Breast epithelium (tissue), 4 donors: Measurements from ENCODE around the gene VKORC1. TPM values are rescaled to one million over a fixed set of nuclear protein-coding genes. Genes with fewer than 3 reads are reported as not detected.
A peak's percentile ranks its signal among the peaks of the same experiment; 100 is the strongest.

Experiments used
- DNase-seq, 2 donors: peaks; one replicate each; pipeline ENCODE4 v3.0.0-alpha.2; 2019; ENCODE audit warnings: low spot score in 2 of 2
- H3K27ac ChIP-seq, 2 donors: fragments of 200-600 bp; sonication (generic) in 1 of 2; one replicate each; pipeline ENCODE4 v1.5.1; 2016 to 2019; ENCODE audit warnings: mild to moderate bottlenecking in 1 of 2
- H3K27me3 ChIP-seq, 2 donors: fragments of 200-600 bp; sonication (generic) in 1 of 2; one replicate each; pipeline versions ENCODE4 v1.5.1 to v1.6.0; 2017 to 2019; ENCODE audit warnings: control low read depth in 1 of 2, mild to moderate bottlenecking in 1 of 2
- H3K36me3 ChIP-seq: fragments of 200-600 bp; one replicate; pipeline ENCODE4 v1.5.1; 2019
- H3K4me1 ChIP-seq, 2 donors: fragments of 200-600 bp; sonication (generic); one replicate each; pipeline ENCODE4 v1.5.1; 2016 to 2019; ENCODE audit warnings: control low read depth in 1 of 2
- H3K4me3 ChIP-seq, 3 donors: fragments of 200-600 bp; sonication (generic); 1 replicate in 2 of 3; 2 replicates in 1 of 3; pipeline ENCODE4 v1.5.1; 2016 to 2019; ENCODE audit warnings: mild to moderate bottlenecking in 3 of 3, moderate library complexity in 2 of 3
- H3K9me3 ChIP-seq, 2 donors: fragments of 200-600 bp; sonication (generic) in 1 of 2; one replicate each; pipeline ENCODE4 v1.5.1; 2016 to 2019; ENCODE audit warnings: control low read depth in 1 of 2
- CTCF ChIP-seq, 3 donors: fragments of 450-650 bp; IDR thresholded peaks; one replicate each; pipeline ENCODE4 v1.5.1; 2016 to 2017; ENCODE audit warnings: antibody characterized with exemption in 3 of 3, mild to moderate bottlenecking in 3 of 3, moderate library complexity in 3 of 3
- POLR2A ChIP-seq: fragments of 450-650 bp; IDR thresholded peaks from one replicate; pipeline ENCODE4 v1.6.1; 2016; ENCODE audit warnings: antibody characterized with exemption, mild to moderate bottlenecking, moderate library complexity
- POLR2AphosphoS5 ChIP-seq, 3 donors: sonication (generic); formaldehyde crosslinking; IDR thresholded peaks; one replicate each; pipeline ENCODE4 v1.6.1; 2017; ENCODE audit warnings: antibody characterized with exemption in 3 of 3
- intact Hi-C: fragments of 100-400 bp; cut with DNase I; formaldehyde crosslinking; loops from one replicate; pipeline ENCODE4 v1.15.1; 2023; ENCODE audit warnings: low total_unique reads
- total RNA-seq, 3 donors: library from RNA; depleted of rRNA; stranded (reverse); fragments of >200 nt; gene quantifications; one replicate each; pipeline ENCODE4 v1.1.0, GENCODE V29; 2016

The VKORC1 gene
- total RNA-seq, 3 donors from 2014 or later: 82.6 to 143 (median 86.3) TPM

DNA sequence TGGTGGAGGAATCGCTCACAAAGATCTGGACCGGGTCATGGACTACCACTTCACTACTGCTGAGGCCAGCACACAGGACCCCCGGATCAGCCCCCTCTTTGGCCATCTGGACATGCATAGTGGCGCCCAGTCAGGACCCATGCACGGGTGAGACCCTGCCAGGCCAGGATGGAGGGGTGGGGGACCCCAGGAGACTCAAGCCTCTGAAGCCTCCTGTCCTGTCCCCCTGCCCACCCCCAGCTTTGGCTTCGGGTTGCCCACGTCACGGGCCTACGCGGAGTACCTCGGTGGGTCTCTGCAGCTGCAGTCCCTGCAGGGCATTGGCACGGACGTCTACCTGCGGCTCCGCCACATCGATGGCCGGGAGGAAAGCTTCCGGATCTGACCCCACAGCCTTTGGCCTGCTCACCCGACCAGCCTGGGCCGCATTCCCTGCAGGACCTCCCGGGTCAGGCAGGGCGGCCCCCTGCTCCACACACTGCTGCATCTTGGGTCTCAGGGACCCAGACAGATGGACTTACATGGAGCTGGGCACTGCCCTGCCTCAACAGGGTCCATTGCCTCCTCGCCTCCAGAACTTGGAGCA lies 17.4 kb upstream of the VKORC1 start:
- no peak for TF ChIP-seq POLR2AphosphoS5 (IDR thresholded peaks at IDR 0.05)
- TF ChIP-seq POLR2A: no peak
- no peak for TF ChIP-seq CTCF (IDR thresholded peaks at IDR 0.05)
- Histone ChIP-seq H3K9me3 (no peaks in the 10 kb centered on the region), H3K4me1 (no peaks in the 10 kb centered on the region), H3K4me3 (no peak overlapping the region), H3K27ac (peak overlapping the region in 1 of 2 donors; percentile 72), H3K36me3 (peaks cover 4% of the 10 kb centered on the region), H3K27me3 (no peaks in the 10 kb centered on the region)
- intact Hi-C loops: no loop called here
- DNase-seq: no peak

DNA sequence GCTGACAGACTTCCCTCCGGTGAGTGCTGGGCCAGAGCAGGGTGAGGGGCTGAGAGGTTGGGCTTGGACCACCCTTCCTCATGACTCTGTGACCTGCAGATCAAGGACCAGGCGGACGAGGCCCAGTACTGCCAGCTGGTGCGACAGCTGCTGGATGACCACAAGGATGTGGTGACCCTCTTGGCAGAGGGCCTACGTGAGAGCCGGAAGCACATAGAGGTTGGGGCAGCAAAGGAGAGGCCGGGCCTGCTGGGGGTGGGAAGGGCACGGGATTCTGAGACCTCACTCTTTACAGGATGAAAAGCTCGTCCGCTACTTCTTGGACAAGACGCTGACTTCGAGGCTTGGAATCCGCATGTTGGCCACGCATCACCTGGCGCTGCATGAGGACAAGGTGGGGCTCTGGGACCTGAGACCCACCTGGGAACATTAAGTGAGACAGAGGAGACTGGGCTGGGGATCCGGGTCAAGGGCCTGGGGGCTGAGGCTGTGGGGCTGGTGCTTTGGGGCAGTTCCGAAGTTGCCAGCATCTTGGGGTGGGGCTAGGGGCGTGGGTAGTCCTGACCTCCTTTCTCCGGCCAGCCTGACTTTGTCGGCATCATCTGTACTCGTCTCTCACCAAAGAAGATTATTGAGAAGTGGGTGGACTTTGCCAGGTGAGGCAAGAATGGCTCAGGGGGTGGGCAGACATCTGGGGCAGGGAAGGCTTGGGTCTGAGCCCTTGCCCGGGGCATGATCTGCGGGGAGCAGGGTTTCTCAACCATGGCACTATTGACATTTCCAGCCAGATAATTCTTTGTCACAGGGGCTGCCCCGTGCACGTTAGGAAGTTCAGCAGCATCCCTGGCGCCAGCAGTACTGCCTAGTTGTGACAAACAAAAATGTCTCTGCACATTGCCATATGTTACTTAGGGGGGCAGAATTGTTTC lies 15.8 kb upstream of the VKORC1 start:
- Histone ChIP-seq H3K4me1 (no peaks in the 10 kb centered on the region), H3K27me3 (no peaks in the 10 kb centered on the region), H3K9me3 (no peaks in the 10 kb centered on the region), H3K36me3 (peaks cover 4% of the 10 kb centered on the region), H3K27ac (peak overlapping the region in 1 of 2 donors; percentile 87), H3K4me3 (no peak overlapping the region)
- DNase-seq: no peak
- TF ChIP-seq POLR2AphosphoS5 (IDR thresholded peaks at IDR 0.05) (no peak), POLR2A (no peak), CTCF (IDR thresholded peaks at IDR 0.05) (no peak)
- intact Hi-C loops: no loop called here

GRCh38 chr16:31109622-31110021 lies 15.0 kb upstream of the VKORC1 start:
- peaks cover 4% of the 10 kb centered on the region for H3K36me3 ChIP-seq
- H3K27me3 ChIP-seq: no peaks in the 10 kb centered on the region
- intact Hi-C loops: no loop called here
- H3K4me3 ChIP-seq: peak overlapping the region in 2 of 3 donors; percentile 84 to 99
- no peaks in the 10 kb centered on the region for H3K4me1 ChIP-seq
- H3K27ac ChIP-seq: peak overlapping the region in 1 of 2 donors; percentile 87
- TF ChIP-seq POLR2A: no peak
- no peak for TF ChIP-seq CTCF (IDR thresholded peaks at IDR 0.05)
- H3K9me3 ChIP-seq: no peaks in the 10 kb centered on the region
- no peak for DNase-seq

DNA sequence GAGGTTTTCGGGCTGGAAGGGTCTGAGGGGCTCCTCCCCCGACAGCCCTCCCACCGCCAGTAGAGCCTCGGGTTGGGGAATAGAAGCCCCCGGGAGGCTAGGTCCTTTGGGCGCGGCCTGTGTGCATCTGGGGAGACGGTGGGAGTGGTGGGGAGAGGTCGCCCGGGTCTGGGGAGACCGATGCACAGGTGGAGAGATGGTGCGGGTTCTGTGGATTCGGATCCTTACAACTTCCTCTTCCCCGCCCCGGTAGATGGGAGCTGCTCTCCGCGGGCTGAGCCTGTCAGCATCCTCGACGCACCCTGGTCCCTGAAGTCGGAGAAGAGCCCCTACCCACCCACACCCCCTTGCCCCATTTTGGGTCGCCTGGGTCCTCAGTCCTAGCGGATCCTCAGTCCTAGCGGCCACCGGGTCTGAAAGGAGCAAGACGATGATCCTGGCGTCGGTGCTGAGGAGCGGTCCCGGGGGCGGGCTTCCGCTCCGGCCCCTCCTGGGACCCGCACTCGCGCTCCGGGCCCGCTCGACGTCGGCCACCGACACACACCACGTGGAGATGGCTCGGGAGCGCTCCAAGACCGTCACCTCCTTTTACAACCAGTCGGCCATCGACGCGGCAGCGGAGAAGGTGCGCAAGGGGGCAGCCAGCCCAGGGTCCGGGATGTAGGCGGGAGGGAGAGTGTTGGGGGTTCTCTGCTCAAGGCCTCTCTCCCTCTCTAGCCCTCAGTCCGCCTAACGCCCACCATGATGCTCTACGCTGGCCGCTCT lies 14.4 kb upstream of the VKORC1 start:
- Histone ChIP-seq H3K4me3 (peak overlapping the region; percentile 84 to 99 (median 99)), H3K27me3 (no peaks in the 10 kb centered on the region), H3K36me3 (peaks cover 4% of the 10 kb centered on the region), H3K4me1 (no peaks in the 10 kb centered on the region), H3K9me3 (no peaks in the 10 kb centered on the region), H3K27ac (peak overlapping the region; percentile 87 to 91)
- DNase-seq: no peak
- intact Hi-C loops: no loop called here
- TF ChIP-seq POLR2AphosphoS5 (IDR thresholded peaks at IDR 0.05) (no peak), POLR2A (no peak), CTCF (IDR thresholded peaks at IDR 0.05) (no peak)
